WI38 (cell line): Measurements from ENCODE around the gene NBEA.

Experiments
- H3K4me3 ChIP-seq: 2 replicates; pipeline ENCODE4 v1.5.1; 2011; ENCODE audit warnings: low read depth, mild to moderate bottlenecking, control low read depth, low read length
- TF ChIP-seq, protein P1 (sequence below): IDR thresholded peaks from 2 replicates; pipeline ENCODE4 v1.5.1; 2012; ENCODE audit warnings: low read depth, mild to moderate bottlenecking, control low read depth, low read length

Gene NBEA

DNA sequence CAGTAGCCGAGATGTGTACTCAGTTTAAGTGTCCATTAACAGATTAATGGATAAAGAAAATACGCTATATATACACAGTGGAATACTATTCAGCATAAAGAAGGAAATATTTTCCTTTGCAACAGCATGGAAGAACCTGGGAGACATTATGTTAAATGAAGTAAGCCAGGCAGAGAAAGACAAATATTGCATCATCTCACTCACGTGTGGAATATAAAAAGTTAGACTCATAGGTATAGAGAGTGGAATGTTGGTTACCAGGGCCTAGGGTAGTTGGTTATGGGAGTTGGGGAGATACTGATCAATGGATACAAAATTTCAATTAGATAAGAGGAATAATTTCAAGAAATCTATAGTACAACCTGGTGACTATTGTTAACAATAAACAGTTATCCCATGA lies 324.3 kb downstream of the NBEA start:
- TF ChIP-seq, protein P1, sequence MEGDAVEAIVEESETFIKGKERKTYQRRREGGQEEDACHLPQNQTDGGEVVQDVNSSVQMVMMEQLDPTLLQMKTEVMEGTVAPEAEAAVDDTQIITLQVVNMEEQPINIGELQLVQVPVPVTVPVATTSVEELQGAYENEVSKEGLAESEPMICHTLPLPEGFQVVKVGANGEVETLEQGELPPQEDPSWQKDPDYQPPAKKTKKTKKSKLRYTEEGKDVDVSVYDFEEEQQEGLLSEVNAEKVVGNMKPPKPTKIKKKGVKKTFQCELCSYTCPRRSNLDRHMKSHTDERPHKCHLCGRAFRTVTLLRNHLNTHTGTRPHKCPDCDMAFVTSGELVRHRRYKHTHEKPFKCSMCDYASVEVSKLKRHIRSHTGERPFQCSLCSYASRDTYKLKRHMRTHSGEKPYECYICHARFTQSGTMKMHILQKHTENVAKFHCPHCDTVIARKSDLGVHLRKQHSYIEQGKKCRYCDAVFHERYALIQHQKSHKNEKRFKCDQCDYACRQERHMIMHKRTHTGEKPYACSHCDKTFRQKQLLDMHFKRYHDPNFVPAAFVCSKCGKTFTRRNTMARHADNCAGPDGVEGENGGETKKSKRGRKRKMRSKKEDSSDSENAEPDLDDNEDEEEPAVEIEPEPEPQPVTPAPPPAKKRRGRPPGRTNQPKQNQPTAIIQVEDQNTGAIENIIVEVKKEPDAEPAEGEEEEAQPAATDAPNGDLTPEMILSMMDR = no peak
- no peak overlapping the region for H3K4me3 ChIP-seq

DNA sequence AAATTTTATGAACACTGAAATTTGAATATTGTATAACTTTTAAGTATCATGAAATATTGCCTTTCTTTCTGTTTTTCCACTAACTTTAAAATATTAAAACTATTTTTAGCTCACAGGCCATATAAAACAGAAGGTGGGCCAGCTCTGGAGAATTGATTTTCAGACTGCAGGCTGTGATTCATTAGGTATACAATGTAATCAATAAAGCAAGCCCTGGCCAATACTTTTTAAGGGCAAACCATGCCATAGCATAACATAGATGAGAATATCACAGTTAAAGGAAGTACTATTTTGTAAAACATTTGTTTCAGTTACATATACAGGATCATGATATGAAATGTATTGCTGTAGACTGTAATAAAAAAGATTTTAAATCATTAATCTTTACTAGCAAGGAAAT lies 336.8 kb downstream of the NBEA start:
- no peak overlapping the region for H3K4me3 ChIP-seq
- TF ChIP-seq, protein P1 = no peak

DNA sequence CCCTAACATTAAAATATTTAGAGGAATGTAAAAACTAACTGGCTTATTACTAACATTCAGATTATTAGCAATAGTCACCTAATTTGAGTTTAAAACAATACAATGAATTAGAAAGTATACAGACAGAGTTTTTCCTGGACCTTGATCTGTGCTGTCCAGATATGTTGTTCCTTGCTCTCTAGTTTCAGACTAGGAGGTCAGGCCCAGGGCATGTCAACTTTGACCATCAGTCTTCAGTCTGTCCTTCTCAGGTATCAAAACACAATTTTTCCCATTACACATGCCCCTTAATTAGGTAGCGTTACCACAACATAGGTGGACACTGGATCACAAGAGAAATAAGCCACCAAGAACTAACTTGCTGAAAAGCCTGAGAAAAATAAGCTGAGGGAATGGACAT lies 337.4 kb downstream of the NBEA start:
- TF ChIP-seq, protein P1 = no peak
- H3K4me3 ChIP-seq = no peak overlapping the region

DNA sequence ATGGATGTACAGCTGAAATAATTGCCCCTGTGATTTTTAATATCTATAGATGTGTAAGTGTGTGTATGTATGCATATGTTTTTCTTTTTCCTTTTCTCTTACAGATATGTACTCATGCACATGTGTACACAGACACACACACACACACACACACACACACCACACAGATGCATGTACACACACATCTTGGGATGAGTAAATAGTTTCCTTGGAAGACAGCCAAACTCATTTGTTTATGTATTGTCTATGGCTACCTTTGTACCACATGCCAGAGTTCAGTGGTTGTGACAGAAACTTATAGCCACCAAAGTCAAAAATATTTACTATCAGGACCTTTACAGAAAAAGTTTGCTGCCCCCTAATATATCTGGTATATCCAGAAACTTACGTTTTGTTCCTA lies 341.8 kb downstream of the NBEA start:
- TF ChIP-seq, protein P1 = no peak
- no peak overlapping the region for H3K4me3 ChIP-seq

DNA sequence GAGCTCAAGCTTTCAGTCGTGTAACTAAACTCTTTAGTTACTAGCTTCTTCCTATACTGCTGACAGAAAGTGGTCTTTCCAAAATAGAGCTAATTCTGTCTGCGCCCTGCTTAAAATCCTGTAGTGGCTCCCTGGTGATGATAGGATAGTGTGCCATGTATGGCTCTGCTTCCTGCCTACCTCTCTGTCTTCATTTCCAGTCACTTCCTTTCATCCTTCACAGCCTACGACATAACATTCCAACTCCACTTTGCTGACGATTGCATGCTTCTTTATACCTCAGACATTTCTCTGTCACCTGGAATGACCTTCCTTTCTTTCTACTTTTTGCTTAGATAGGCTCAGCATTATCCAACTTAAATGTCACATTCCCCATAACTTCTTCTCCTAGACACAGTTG lies 343.6 kb downstream of the NBEA start:
- TF ChIP-seq, protein P1 = no peak
- H3K4me3 ChIP-seq = no peak overlapping the region

DNA sequence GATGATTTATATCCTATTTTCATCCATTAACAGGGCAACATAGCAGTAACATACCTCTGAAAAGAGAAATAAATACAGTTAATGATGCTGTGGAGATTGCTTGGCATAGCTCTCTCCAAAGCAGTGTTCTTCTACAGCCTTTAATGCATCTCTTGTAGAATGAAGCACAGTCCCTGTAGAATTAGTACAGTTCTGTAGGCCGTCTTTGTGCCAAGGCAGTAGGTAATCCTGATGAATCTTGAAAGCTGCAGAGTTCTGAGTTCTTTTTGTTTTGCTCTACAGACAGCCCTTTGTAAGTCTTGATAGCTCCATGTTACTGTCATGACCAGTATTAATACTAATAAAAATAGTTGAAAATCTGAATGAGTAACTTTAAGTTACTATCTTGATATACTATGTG lies 350.3 kb downstream of the NBEA start:
- H3K4me3 ChIP-seq = no peak overlapping the region
- TF ChIP-seq, protein P1 = no peak

DNA sequence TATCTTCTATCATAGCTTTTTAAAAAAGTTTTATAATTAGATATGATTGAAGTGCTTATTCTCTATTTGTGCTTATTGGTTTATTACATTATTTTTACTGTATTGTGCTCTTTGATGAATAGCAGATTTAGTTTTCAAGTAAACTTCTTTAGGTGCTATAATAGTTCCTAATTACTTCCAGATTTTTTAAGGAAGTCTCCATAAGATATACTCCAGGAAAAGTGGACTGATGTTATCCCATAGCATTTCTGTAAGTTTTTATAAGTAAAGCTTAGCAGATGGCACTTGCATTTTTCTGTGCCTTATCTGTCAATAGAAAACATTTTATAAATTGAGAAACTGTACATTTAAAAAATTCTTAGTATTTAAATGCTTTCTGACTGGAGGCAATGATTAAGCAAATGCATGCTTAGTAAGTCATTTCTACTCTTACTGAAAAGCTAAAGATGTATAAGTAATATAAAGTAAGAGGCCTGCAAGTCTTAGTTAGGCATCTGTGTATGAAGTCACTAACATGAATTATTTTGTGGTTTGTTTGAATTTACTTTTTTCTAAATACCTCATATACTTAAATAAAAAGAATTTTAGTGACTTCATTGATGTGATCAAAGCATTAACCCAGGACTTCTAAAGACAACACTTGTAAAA lies 351.6 kb downstream of the NBEA start:
- TF ChIP-seq, protein P1 = no peak
- H3K4me3 ChIP-seq = no peak overlapping the region
